RPMI8226 (cell line): Measurements from ENCODE around the gene GATAD2B.

Source experiments
- DNase-seq: peaks from one replicate; pipeline ENCODE4 v3.0.0-alpha.2; 2015

GATAD2B gene

GRCh38 chr1:153951183-153951582, 28.4 kb upstream of the GATAD2B start:
- DNase-seq = no peak

DNA sequence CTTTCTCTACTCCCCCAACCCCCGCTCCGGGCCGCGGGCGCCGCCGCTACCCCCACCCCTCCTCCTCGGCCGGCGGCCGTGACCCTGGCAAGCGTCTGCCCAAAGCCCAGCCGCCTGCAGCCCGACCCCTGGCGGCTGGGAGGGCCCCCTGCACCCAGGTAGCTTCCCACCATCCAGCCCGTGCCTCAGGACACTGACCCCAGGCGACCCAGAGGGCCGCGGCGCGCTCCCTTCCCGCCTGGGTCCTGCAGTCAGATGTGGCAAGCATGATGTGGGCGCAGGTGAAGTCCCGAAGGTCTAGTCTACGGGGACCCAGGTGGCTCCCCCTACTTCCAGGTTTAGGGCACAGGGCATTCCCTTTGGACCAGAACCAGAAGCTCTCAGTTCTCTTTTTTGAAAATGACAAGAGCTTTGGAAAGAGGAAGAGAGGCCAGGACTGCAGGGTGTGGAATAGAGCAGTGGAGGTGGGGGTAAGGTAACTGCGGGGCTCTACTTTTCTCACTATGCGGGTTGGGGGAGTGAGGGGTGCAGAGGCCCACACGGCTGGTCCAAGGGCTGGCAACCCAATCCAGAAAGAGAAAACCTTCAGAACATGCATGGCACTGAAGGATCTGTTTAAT, 24.0 kb upstream of the GATAD2B start, which contains the start of gene DENND4B:
Gene DENND4B, minus strand, starts transcription at position 97 of the 620 bp plus-strand sequence. CDS start 2,344 bp downstream, outside the sequence.
- DNase-seq = peak; percentile 94

DNA sequence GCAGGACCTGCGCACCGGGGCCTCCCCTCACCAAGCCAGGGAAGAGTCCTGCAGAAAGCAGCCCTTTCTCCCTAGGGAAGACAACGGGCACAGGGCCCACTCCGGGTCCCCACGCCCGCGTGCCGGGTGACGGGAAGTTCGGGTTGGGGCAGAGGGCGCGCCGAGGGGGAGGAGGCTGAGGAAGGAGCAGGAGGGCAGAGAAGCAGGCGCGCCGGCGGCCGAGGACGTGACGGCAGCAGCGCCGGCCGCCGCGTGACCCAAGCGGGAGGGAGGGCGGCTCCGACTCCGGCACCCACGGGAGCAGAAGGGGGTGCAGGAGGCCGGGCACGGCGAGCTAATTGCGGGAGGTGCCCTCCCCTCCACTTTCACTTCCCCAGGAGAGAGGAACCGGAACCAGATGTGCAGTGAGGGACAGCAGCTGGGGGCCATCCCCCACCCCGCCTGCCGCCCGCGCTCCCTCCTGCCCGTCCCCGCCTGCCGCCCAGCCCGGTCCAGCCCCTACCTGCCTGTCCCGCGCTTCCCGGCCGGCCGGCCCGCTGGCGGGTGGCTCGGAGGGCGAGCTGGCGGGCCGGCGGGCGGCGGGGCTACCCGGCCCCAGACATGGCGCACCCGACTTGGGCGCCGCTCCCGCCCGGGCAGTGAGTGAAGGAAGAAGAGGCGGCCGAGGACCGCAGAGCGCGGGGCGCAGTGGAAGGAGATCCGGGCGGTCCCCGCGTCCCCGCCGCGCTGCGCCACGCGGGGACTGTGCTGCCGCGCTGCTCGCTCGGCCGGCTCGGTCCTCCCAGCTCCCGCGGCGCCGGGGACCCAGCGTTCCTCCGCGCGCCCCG, 23.2 kb upstream of the GATAD2B start:
- DNase-seq = peak; percentile 97

GRCh38 chr1:153945131-153945794, 22.5 kb upstream of the GATAD2B start:
- DNase-seq = peak; percentile 82

GRCh38 chr1:153944827-153945117, 22.0 kb upstream of the GATAD2B start:
- no peak for DNase-seq

DNA sequence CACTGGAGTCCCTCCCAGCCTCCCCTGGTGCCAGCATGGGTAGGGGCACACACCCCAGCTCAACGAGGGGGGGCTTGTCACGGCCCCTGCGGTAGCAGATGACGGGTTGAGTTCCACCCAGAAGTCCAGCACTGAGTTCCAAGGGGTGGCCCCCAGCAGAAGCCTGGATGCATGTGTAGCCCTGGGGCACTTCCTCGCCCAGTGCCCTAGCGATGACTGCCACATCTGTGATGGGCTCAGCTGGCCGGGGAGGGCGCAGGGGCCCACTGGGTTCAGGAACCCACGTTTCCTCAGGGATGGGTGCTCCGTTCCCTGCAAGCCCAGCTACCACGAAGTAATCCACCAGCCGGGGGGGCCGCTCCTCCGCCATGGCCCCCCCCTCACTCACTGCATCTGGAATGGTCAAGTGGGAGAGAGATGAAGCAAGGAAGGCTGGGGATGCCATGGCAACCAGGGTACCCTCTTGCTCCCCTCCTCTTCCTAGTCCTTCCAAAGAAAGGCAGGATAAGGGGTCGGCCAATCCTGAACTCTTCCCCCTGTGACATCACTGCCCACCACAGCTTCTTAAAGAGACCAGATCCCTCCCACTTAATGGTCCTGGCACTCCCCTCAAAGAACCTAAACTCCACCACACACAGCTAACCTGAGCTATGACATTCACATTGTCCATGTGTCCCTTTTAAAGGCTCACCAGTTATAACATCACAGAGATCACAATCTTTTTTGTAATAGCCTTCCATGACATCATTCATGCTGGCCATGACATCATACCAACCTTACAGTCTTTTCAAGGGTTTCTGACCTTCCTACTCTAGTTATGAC, 21.4 kb upstream of the GATAD2B start:
- no peak for DNase-seq

DNA sequence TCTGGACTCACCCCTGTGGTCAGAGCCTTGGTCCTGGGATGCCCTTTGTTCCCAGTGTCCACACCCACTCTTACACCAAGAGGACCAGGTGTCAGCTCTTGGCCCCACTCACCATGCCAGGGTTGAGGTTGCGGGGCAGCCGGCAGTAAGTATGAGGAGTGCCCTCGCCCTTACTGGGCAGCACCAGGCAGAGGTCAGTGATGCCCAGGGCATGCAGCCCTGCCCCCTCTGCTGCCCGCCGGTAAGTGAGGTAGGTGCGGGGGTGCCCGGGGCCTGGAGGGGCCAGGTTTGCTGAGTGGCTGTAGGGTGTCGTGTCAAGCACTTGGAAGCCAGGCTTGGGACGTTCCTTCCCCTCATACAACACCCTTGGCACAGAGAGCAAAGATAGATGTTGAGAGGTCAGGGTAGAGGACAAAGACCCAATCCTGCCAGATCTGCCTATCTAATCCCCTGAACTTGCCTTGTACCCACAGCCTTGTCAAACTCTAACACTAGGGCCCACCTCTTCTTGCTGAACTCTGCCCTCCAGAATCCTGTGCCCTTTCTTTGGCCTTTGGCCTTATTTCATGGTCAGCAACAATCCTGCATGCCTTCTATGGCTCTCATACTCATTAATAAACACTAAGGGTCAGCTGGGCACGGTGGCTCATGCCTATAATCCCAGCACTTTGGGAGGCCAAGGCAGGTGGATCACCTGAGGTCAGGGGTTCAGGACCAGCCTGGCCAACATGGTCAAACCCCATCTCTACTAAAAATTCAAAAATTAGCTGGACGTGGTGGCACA, 20.2 kb upstream of the GATAD2B start:
- DNase-seq = no peak

DNA sequence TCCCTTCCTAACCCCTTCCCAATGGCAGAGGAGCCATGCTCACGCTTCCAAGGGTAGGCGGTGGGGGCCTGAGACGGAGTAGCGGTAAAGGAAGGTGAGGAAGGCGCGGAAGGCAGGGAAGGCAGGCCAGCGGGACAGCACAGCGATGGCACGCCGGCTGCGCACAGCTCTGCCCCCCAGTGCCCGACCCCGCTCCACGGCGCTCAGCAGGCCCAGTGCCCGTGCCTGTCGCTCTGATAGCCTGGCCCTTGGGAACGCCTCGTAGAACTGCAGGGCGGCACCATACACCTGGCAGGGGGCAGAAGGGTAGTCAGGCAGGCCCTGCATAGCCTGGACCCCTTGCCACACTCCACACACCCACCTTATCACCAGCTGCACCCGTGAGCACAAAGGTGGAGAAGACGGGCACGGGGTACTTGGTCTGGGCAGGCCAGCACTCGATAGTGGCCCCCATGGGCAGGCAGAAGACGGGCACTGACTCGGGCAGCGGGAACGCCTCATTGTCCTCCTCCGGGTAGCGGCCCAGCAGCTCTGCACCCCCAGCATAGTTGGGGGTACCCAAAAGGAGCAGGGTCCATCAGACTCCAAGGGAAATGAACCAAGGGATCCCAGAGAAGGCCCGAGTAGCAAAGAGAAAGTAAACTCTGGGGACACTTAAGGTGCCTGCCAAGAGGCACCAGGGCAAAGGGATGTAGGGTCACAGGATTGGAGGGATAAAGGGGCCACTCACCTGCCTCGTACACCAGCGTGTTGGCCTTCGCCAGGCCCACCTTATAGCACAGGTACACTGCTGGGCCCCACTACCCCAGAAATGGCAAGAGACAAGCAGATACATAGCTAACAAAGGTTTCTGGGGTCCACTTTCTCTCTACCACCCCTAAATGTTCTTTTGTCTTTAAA, 19.3 kb upstream of the GATAD2B start:
- no peak for DNase-seq

DNA sequence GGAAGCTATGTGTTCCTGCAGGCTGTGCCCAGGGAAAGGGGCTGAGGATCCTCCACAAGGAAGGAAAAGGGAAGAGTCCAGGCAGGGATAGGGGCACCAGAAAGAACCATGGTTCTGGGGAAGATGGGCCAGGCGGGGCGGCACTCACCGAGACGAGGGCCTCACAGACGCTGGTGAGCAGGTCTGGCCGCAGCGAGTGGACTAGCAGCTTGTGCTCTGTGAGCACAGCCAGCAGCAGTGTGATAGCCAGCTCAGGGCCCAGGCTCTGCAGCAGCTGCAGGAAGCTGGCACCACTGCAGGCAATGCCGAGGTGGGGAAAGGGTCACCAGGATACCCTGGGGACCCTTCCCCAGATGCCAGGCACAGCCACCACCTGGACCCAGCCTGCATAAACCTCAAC, 18.0 kb upstream of the GATAD2B start:
- no peak for DNase-seq

DNA sequence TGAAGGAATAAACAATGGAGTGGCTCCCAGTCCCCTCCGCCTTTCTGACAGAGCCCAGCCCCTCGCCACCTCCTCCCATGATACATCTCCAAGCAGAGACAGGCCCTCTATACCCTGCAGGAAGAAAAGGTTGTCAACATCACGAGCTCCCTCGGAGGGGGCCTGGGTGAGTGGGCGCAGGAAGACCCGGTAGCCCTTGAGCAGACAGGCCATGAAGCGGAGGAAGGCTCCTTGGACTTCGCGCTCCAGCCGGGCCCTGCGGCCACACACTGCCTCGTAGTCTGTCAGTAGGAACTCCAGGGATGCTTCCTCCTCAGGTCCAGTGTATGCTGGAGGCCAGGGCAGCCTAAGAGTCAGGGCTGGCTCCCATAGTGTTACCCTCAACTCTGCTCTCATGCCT, 16.7 kb upstream of the GATAD2B start:
- DNase-seq = no peak

DNA sequence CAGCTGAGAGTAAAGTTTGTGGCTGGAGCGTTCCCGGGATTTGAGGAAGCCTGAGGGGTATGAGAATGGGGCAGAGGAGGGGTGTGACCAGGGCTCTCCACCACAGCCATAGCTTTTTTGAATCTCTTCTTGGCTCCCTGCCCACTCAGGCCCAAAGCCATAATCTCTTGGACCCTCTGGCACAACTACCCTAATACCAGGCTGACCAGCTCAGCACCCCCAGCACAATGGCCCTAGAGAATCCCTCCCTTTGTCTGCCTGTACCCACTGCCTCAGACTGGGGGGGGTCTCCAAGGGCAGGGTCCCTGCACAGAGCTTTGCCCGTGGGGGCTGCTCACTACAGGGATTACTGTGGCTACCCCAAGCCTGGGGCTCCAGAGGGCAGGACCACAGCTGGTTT, 16.2 kb upstream of the GATAD2B start:
- no peak for DNase-seq

DNA sequence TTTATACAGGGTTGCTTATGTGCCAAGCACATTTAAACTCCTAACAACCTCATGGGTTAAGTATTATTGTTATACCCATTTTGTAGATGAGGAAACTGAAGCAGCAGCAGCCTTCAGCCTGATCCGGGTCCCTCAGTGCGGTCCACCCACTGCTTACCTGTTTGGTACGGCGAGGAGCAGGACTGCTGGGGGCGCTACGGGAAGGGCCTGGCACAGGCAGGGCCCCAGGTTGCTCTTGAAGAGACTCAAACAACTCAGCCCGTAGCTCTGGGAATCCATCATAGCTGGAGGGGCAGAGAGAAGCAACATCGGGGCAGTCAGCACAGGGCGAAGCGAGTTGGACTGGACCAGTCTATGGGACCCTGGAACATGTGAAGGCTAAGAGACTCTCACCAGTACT, 14.6 kb upstream of the GATAD2B start:
- DNase-seq = no peak

- DNase-seq = no peak
These were observed 13.4 kb upstream of the GATAD2B start for GRCh38 chr1:153936011-153936802.

GRCh38 chr1:153934746-153935145, 12.0 kb upstream of the GATAD2B start:
- no peak for DNase-seq

- DNase-seq = no peak
These were observed 11.2 kb upstream of the GATAD2B start for GRCh38 chr1:153933955-153934354.

- DNase-seq = no peak
These were observed 10.7 kb upstream of the GATAD2B start for GRCh38 chr1:153933430-153933829.

DNA sequence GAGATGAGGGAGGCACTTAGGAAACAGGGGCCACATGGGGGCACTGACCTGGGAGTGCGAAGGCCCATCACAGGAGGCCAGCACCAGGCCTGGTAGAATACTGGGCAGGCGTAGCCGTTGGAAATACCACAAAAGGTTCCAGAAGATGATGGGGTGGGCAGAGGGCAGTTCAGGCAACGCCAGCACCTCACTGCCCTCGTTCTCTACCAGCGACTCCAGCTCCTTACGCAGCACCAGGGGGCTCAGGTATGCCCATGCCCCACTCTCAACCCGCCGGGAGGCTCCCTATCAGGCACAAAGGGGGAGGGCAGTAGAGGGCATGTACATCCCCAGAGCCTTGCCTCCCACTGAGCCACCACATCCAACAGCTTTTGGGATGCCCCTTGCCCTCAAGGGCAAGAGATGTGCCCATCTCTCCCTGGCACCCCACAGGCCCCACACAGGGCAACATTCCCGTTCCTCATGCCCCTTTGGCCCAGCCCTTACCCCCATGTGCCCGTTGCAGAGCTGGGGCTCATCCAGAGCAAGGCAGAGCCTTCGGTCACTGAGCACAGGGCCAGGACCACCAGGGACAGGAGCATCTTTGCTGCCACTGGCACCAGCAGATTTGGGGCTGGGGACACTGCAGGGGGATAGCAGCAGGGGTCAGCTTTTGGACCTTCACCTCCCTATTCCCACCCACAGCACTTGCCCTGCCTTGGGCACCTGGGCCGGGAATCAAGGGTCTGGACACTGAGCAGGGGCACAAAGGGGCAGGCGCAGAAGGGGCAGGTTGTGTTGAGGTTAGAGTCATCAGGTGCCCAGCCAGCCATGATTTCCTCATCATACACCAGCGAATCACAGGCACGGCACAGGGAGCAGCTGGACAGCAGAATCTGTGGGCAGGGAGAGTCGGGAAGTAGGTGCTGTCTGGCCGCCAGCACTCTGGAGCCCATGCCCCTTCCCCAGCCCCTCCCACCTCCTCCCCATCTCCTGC, 9.7 kb upstream of the GATAD2B start:
- DNase-seq = no peak

DNA sequence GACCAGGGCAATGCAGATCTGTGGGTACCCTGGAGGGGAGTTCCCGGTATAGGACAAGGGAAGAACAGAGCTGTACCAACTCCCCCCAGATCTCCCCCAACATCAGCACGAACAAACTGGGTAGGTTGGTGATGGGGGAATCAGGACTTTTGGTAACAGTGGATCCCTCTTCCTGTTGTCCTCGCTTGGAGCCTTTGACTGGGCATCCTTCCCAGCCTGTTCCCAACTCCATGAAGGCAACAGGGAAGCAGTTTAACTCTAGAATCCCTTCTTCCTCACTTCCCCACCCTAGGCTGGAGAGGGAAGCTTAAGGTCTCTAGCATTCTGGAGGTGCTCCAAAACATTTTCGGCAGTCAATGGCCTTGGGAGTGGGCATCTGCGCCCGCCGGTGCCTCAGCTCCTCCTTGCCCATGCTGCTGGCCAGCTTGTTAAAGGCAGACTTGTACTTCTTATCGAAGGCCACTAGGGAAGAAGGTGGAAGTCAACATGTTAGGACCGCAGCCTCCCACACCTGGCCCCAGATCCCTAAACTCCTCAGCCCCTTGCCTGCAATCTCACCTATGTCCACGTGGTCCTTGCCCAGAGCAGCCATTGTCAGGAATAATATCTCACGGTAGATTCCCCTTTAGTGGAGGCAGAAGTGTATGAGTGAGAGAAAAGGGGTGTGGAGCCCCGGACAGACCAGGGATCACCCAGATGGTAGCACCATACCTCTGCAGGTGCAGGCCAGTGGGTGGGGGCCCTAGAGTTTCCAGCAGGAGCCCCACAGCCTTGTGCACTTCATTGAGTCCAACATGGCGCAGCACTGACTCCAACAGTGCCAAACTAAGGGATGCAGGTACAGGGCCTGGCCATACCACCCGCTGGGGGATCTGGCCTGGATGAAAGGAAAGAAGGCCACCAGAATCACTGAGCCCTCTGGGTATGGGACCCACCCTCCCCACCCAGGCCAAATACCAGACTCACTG, 7.5 kb upstream of the GATAD2B start:
- no peak for DNase-seq
